GM12891 (cell line): Measurements from ENCODE around the gene R3HDM2.
A peak's percentile ranks its signal among the peaks of the same experiment; 100 is the strongest.

Source experiments
- DNase-seq: peaks from one replicate; pipeline ENCODE4 v3.0.0; 2011; ENCODE audit warnings: low spot score; ENCODE audit not compliant: insufficient read length
- FAIRE-seq: peaks from 2 replicates; lab custom pipeline; 2011; peaks lifted over from hg19 to GRCh38; lab: Jason Lieb, UNC
- PAX5 ChIP-seq: IDR thresholded peaks from 2 replicates; pipeline ENCODE4 v1.6.1; 2011; ENCODE audit warnings: low read length, moderate library complexity, mild to moderate bottlenecking; ENCODE audit not compliant: insufficient read depth, severe bottlenecking
- POLR2A ChIP-seq: IDR thresholded peaks from 2 replicates; pipeline ENCODE4 v1.6.1; 2011; ENCODE audit warnings: low read depth, low read length, control low read depth
- POLR2AphosphoS5 ChIP-seq: IDR thresholded peaks from 2 replicates; pipeline ENCODE4 v1.6.1; 2011; ENCODE audit warnings: low read depth, low read length, control low read depth
- POU2F2 ChIP-seq: IDR thresholded peaks from 2 replicates; pipeline ENCODE4 v1.6.1; 2011; ENCODE audit warnings: low read depth, mild to moderate bottlenecking, control low read depth, low read length, moderate library complexity
- SPI1 ChIP-seq: IDR thresholded peaks from 2 replicates; pipeline ENCODE4 v1.6.1; 2011; ENCODE audit warnings: low read depth, low read length, control low read depth
- TAF1 ChIP-seq: IDR thresholded peaks from 2 replicates; pipeline ENCODE4 v1.6.1; 2011; ENCODE audit warnings: low read depth, low read length, control low read depth

R3HDM2 gene

GRCh38 chr12:57258977-57259970 is 171.6 kb downstream of the R3HDM2 start:
- FAIRE-seq = no peak
- no peak for DNase-seq
- TF ChIP-seq PAX5 (no peak), POU2F2 (no peak), POLR2A (no peak), SPI1 (no peak)

- FAIRE-seq (no peak), DNase-seq (no peak)
- TF ChIP-seq TAF1 (no peak), POLR2AphosphoS5 (no peak), POU2F2 (no peak), SPI1 (no peak), POLR2A (no peak), PAX5 (no peak)
These were observed 174.9 kb downstream of the R3HDM2 start for GRCh38 chr12:57255916-57256315.

- TF ChIP-seq POLR2AphosphoS5 = no peak
- TF ChIP-seq POLR2A = no peak
- TF ChIP-seq PAX5 = no peak
- no peak for TF ChIP-seq SPI1
- no peak for TF ChIP-seq TAF1
- TF ChIP-seq POU2F2 = no peak
- DNase-seq (no peak), FAIRE-seq (no peak)
These were observed 176.2 kb downstream of the R3HDM2 start for GRCh38 chr12:57254506-57255280.

- no peak for TF ChIP-seq POLR2AphosphoS5
- TF ChIP-seq POU2F2 = no peak
- TF ChIP-seq TAF1 = no peak
- TF ChIP-seq POLR2A = no peak
- TF ChIP-seq PAX5 = no peak
- TF ChIP-seq SPI1 = no peak
- FAIRE-seq (no peak), DNase-seq (no peak)
These were observed 179.9 kb downstream of the R3HDM2 start, which contains the start of gene STAC3 for GRCh38 chr12:57250956-57251355. TSS of gene STAC3 (minus strand) at chr12:57251187. CDS start at chr12:57249636, 1,551 bp downstream.

- FAIRE-seq (no peak), DNase-seq (no peak)
- no peak for TF ChIP-seq SPI1
- TF ChIP-seq POU2F2 = no peak
- TF ChIP-seq POLR2A = no peak
- no peak for TF ChIP-seq PAX5
- TF ChIP-seq TAF1 = no peak
- TF ChIP-seq POLR2AphosphoS5 = no peak
These were observed 180.3 kb downstream of the R3HDM2 start for GRCh38 chr12:57250541-57250940.

- TF ChIP-seq POLR2AphosphoS5 (no peak), POLR2A (no peak), SPI1 (no peak)
- DNase-seq = no peak
- no peak for FAIRE-seq
These were observed 181.7 kb downstream of the R3HDM2 start for GRCh38 chr12:57248934-57249742.

GRCh38 chr12:57247041-57247440 is 183.8 kb downstream of the R3HDM2 start:
- TF ChIP-seq POLR2A = no peak
- TF ChIP-seq POLR2AphosphoS5 = no peak
- TF ChIP-seq TAF1 = no peak
- no peak for TF ChIP-seq POU2F2
- TF ChIP-seq PAX5 = no peak
- TF ChIP-seq SPI1 = no peak
- no peak for DNase-seq
- no peak for FAIRE-seq

GRCh38 chr12:57244312-57244696 is 186.5 kb downstream of the R3HDM2 start:
- TF ChIP-seq POLR2AphosphoS5 = no peak
- no peak for TF ChIP-seq POU2F2
- no peak for TF ChIP-seq SPI1
- TF ChIP-seq TAF1 = no peak
- no peak for TF ChIP-seq PAX5
- no peak for TF ChIP-seq POLR2A
- no peak for FAIRE-seq
- no peak for DNase-seq

GRCh38 chr12:57243521-57244311 is 187.1 kb downstream of the R3HDM2 start:
- no peak for TF ChIP-seq POU2F2
- TF ChIP-seq TAF1 = no peak
- no peak for TF ChIP-seq POLR2AphosphoS5
- TF ChIP-seq SPI1 = no peak
- TF ChIP-seq POLR2A = no peak
- no peak for TF ChIP-seq PAX5
- DNase-seq (no peak), FAIRE-seq (peak; percentile 78)
